Activated CD8-positive, alpha-beta memory T cell treated with anti-CD3 and anti-CD28 coated beads for 48 hours (primary cell): ENCODE data around the gene AP3B2.
A peak's percentile ranks its signal among the peaks of the same experiment; 100 is the strongest.
"Not testable (repeated sequence)": the region's sequence is repeated elsewhere in the genome, so short reads cannot be mapped to it uniquely, and the experiment has no call there.

ENCODE experiments used
- DNase-seq, 3 experiments: peaks; one replicate each; pipeline ENCODE4 v3.0.0-alpha.2; 2020; ENCODE audit warnings: low read depth in 2 of 3, low spot score in 2 of 3

The AP3B2 gene

GRCh38 chr15:82649226-82649999 lies 60.3 kb downstream of the AP3B2 start:
- no peak for DNase-seq

- DNase-seq, result no peak
Measured at GRCh38 chr15:82648257-82649103, 61.2 kb downstream of the AP3B2 start.

DNA sequence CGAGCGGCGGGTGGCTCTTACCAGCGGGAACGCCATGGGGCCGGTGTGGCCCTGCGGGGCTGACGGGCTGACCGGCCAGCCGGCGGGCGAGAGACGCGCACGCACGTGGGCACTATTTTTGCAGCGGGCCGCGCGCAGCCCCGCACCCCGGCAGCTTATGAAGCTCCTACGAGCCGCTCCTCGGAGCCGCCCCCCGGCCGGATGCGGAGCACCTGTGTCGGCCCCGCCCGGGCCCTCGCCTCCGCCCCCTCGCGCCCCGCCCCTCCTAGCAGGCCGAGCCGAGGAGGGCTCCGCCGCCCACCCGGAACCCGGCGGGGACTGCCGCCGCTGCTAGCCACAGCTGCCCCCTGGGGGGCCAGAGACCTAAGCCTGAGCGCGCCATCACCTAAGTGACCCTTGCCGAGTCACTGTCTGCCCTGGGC lies 61.8 kb downstream of the AP3B2 start:
- DNase-seq, result peak in 2 of 3 experiments; percentile 22 to 27

- peak in 1 of 3 experiments; percentile 19 for DNase-seq
Measured at GRCh38 chr15:82647045-82647834, 62.4 kb downstream of the AP3B2 start, which contains the start of gene CPEB1. Gene CPEB1 (minus strand): TSS chr15:82647363. CDS start chr15:82628459, 18,904 bp downstream.

GRCh38 chr15:82646250-82647044 lies 63.2 kb downstream of the AP3B2 start:
- DNase-seq, result no peak

- not testable (repeated sequence) for DNase-seq
Measured at GRCh38 chr15:82644967-82645852, 64.5 kb downstream of the AP3B2 start.

GRCh38 chr15:82643992-82644391 lies 65.7 kb downstream of the AP3B2 start:
- DNase-seq, result no peak

- DNase-seq, result no peak
Measured at GRCh38 chr15:82642656-82643055, 67.0 kb downstream of the AP3B2 start.

- no peak for DNase-seq
Measured at GRCh38 chr15:82641129-82641798, 68.4 kb downstream of the AP3B2 start.

DNA sequence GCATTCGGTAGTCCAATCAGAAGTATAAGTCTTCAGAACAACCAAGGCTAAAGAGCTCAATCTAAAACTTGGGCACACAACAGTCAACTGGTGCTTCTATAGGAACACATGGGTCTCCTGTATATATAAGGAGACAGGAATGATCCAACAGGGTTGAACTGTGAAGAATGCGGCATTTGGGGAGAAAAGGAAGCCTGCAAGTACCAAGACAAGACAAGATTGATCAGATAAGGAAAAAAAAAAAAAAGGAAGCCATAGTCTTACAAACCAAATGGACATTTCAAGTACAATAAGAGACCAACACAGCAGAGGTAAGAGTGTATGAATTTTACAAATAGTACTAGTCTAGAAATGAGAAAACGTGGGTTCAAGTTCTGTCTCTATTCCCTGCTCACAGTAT lies 69.0 kb downstream of the AP3B2 start:
- no peak for DNase-seq

DNA sequence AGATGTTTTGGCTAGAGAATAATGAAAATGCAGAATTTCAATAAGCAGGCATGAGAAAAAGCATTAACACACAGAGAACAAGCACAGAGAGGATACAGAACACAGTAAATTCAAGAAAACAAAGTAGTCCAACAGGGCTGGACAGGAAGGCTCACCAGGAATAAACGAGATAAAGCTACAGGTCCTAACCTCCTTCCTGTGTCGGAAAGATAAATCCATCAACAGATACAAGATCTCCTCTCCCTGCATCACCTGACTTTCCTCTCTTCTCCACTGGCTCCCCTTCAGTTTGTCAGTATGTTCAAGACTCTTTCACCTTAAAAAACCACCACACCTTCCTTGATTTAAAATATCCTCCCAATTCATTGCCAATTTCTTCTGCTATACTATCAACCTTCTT lies 73.9 kb downstream of the AP3B2 start:
- no peak for DNase-seq

GRCh38 chr15:82630033-82630432 lies 79.6 kb downstream of the AP3B2 start:
- no peak for DNase-seq

- DNase-seq, result no peak
Measured at GRCh38 chr15:82625136-82625535, 84.5 kb downstream of the AP3B2 start.

DNA sequence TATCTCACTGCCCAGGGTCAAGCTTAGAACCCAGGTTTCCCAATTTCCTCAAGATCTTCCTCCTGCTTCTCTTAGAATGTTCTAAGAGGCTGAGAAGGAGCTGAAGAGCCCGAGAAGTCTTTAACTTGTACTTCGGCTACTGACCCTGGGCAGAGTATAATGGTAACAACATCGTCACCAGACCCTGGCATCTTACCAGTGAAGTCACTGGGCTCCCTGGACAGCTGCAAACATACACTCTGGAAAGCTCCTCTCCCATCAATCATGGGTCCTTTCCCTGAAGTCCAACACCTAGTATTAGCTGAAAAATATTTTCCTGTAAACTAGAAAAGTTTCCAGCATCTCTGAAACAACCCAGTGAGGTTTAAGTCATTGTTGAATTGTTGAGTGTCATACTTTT lies 85.2 kb downstream of the AP3B2 start:
- DNase-seq, result no peak

DNA sequence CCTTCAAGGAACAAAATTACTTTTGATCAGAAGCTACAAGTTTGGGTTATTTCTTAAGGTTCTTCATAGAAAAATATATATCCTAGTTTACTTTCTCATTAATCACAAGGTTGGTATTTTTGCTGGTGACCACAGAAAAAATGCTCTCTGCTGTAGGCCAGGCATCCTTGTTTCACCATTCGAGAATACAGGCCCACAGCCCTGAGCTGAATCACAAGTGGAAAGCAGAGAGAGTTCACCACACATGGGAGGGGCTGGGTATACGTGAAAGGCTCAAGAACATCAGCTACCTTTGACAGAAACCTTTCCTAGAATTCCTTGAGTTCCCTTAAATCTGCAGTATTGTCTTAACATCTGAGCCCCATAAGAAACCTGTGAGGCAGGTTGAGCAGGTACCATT lies 85.7 kb downstream of the AP3B2 start:
- DNase-seq, result no peak

DNA sequence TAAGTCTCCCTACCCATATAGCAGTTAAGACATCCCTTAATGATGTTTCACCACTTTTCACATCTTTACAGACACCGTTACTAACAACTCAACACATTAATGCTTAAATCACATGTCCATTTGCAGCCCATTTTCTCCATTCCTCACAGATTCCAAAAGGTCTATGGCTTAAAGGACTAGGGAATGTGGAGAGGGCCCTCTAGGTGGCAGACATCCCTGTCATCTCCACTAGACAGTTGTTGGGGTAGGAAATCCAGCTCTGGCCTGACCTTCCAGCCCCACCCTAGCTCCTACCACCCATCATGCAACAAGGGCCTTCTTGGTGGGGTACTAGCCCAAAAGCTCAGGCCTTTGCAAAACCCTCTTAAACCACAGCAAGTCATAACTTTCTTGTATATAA lies 87.7 kb downstream of the AP3B2 start:
- DNase-seq, result no peak

DNA sequence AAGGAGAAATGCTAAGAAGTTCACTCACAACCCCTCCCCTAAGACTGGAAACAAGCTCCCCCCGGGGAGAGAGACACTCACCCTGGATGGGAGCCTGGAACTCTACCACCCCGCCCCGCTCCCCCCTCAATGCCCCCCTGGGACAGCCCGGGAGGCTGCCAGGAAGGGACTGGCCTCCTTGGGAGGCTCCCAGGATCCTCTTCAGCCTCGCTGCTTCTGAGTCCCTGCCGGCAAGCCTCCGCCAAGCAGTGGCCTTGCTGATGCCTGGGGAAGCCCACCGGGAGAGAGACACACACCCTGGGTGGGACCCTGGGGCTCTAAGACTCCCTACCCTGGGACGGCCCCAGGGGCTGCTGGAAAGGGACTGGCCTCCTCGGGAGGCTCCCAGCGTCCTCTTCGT lies 95.9 kb downstream of the AP3B2 start:
- no peak for DNase-seq

GRCh38 chr15:82611348-82611747 lies 98.3 kb downstream of the AP3B2 start:
- DNase-seq, result no peak
